NCI-H2029 (cell line): ENCODE data around the gene CCL8.

Source experiments
- DNase-seq: peaks from one replicate; lab custom pipeline; 2025; lab: John Stamatoyannopoulos, UW

Gene CCL8

GRCh38 chr17:34319039-34319483, at the start of gene CCL8:
Gene CCL8 (plus strand): TSS chr17:34319435. CDS start chr17:34319502, 67 bp downstream.
- no peak for DNase-seq

GRCh38 chr17:34269969-34270368, 49.3 kb upstream of the CCL8 start, which contains the start of gene CCL7:
Gene CCL7 (plus strand): TSS chr17:34270221. CDS start chr17:34270291, 70 bp downstream.
- no peak for DNase-seq

GRCh38 chr17:34275881-34276280, 43.4 kb upstream of the CCL8 start:
- DNase-seq = peak; percentile 41

- no peak for DNase-seq
Measured at GRCh38 chr17:34276826-34277225, 42.4 kb upstream of the CCL8 start.

- DNase-seq = no peak
Measured at GRCh38 chr17:34283571-34283970, 35.7 kb upstream of the CCL8 start.

GRCh38 chr17:34285286-34285792, 33.9 kb upstream of the CCL8 start, which contains the start of gene CCL11:
Gene CCL11 (plus strand): TSS chr17:34285742. CDS start chr17:34285809, 67 bp downstream.
- no peak for DNase-seq

- DNase-seq = no peak
Measured at GRCh38 chr17:34287875-34288274, 31.4 kb upstream of the CCL8 start.

- no peak for DNase-seq
Measured at GRCh38 chr17:34290586-34290985, 28.6 kb upstream of the CCL8 start.

- DNase-seq = peak; percentile 52
Measured at GRCh38 chr17:34291721-34292348, 27.4 kb upstream of the CCL8 start.

GRCh38 chr17:34299027-34299426, 20.2 kb upstream of the CCL8 start:
- no peak for DNase-seq

GRCh38 chr17:34299956-34300577, 19.2 kb upstream of the CCL8 start:
- DNase-seq = no peak

- DNase-seq = no peak
Measured at GRCh38 chr17:34300652-34301370, 18.4 kb upstream of the CCL8 start.

- DNase-seq = no peak
Measured at GRCh38 chr17:34301986-34302385, 17.2 kb upstream of the CCL8 start.

- no peak for DNase-seq
Measured at GRCh38 chr17:34302636-34303035, 16.6 kb upstream of the CCL8 start.

- no peak for DNase-seq
Measured at GRCh38 chr17:34303606-34304005, 15.6 kb upstream of the CCL8 start.

GRCh38 chr17:34305061-34305460, 14.2 kb upstream of the CCL8 start:
- DNase-seq = no peak

GRCh38 chr17:34305606-34306005, 13.6 kb upstream of the CCL8 start:
- no peak for DNase-seq

- DNase-seq = no peak
Measured at GRCh38 chr17:34306466-34306865, 12.8 kb upstream of the CCL8 start.

GRCh38 chr17:34307110-34307509, 12.1 kb upstream of the CCL8 start:
- DNase-seq = no peak

- DNase-seq = no peak
Measured at GRCh38 chr17:34308371-34308770, 10.9 kb upstream of the CCL8 start.

GRCh38 chr17:34311291-34311690, 7.9 kb upstream of the CCL8 start:
- DNase-seq = no peak

- no peak for DNase-seq
Measured at GRCh38 chr17:34312080-34312479, 7.2 kb upstream of the CCL8 start.

- no peak for DNase-seq
Measured at GRCh38 chr17:34313164-34313563, 6.1 kb upstream of the CCL8 start.
